HCT116 (cell line): Measurements from ENCODE around the gene DTD1.

ENCODE experiments used
- CTCF ChIP-seq, 3 experiments: fragments of 200-600 bp in 1 of 3; sonication (generic) in 1 of 3; IDR thresholded peaks in 2 of 3; conservative IDR thresholded peaks in 1 of 3; 2 replicates each; pipeline ENCODE4 v1.5.1; 2012 to 2017; ENCODE audit warnings: low read depth in 2 of 3, low read length in 2 of 3, antibody characterized with exemption in 1 of 3, borderline replicate concordance in 1 of 3, control low read depth in 1 of 3, mild to moderate bottlenecking in 1 of 3, mixed read lengths in 1 of 3, mixed run types in 1 of 3, moderate library complexity in 1 of 3; ENCODE audit not compliant: insufficient read depth in 1 of 3
- POLR2A ChIP-seq: IDR thresholded peaks from 2 replicates; pipeline ENCODE4 v1.7.0; 2011; ENCODE audit warnings: borderline replicate concordance; ENCODE audit not compliant: insufficient read depth, insufficient read length; ENCODE audit errors: extremely low read depth

GRCh38 chr20:18811904-18812303 lies 224.1 kb downstream of the DTD1 start:
- no peak for TF ChIP-seq POLR2A
- no peak for TF ChIP-seq CTCF (IDR thresholded peaks at IDR 0.05 in 2 of 3, conservative IDR thresholded peaks at IDR 0.05 in 1 of 3; ENCODE audit: borderline replicate concordance in 1 of 3, insufficient read depth in 1 of 3, low read depth in 2 of 3, low read length in 2 of 3)
